ENCODE data around the gene ARID4B. TPM values are rescaled to one million over a fixed set of nuclear protein-coding genes. Genes with fewer than 3 reads are reported as not detected.
"Not testable (repeated sequence)": the region's sequence is repeated elsewhere in the genome, so short reads cannot be mapped to it uniquely, and the experiment has no call there.

The ARID4B gene
- total RNA-seq, 4 donors from 2014 or later, result 27.0 to 172 (median 70.8) TPM

GRCh38 chr1:235275223-235275622 lies 52.8 kb downstream of the ARID4B start:
- no peak overlapping the region for H3K4me3 ChIP-seq
- H3K4me1 ChIP-seq, result peaks cover 0 to 22% (median 5%) of the 10 kb centered on the region in 4 donors
- no peaks in the 10 kb centered on the region for H3K27me3 ChIP-seq
- no peak for TF ChIP-seq CTCF (IDR thresholded peaks at IDR 0.05)
- no peak overlapping the region for H3K27ac ChIP-seq
- no peaks in the 10 kb centered on the region for H3K9me3 ChIP-seq
- no peak for DNase-seq
- no peaks in the 10 kb centered on the region for H3K36me3 ChIP-seq

- TF ChIP-seq POLR2A (IDR thresholded peaks at IDR 0.05) (no peak), CTCF (IDR thresholded peaks at IDR 0.05) (no peak)
- Histone ChIP-seq H3K4me1 (peaks cover 0 to 7% (median 5%) of the 10 kb centered on the region in 4 donors), H3K36me3 (no peaks in the 10 kb centered on the region), H3K27ac (no peak overlapping the region), H3K9me3 (no peaks in the 10 kb centered on the region), H3K4me3 (no peak overlapping the region), H3K27me3 (no peaks in the 10 kb centered on the region)
- no peak for DNase-seq
Measured at GRCh38 chr1:235272851-235273250, 55.1 kb downstream of the ARID4B start.

GRCh38 chr1:235270625-235271024 lies 57.4 kb downstream of the ARID4B start:
- H3K27ac ChIP-seq, result no peak overlapping the region
- no peaks in the 10 kb centered on the region for H3K27me3 ChIP-seq
- no peaks in the 10 kb centered on the region for H3K36me3 ChIP-seq
- H3K9me3 ChIP-seq, result no peaks in the 10 kb centered on the region
- H3K4me1 ChIP-seq, result peaks cover 0 to 9% (median 4%) of the 10 kb centered on the region in 4 donors
- no peak for TF ChIP-seq POLR2A (IDR thresholded peaks at IDR 0.05)
- peak in 1 of 6 experiments; percentile 13 for TF ChIP-seq CTCF (IDR thresholded peaks at IDR 0.05)
- no peak overlapping the region for H3K4me3 ChIP-seq
- DNase-seq, result no peak

- H3K27me3 ChIP-seq, DNase-seq, H3K9me3 ChIP-seq, H3K27ac ChIP-seq, H3K4me3 ChIP-seq, H3K36me3 ChIP-seq: not testable (repeated sequence)
- H3K4me1 ChIP-seq, result peaks cover 0 to 15% (median 4%) of the 10 kb centered on the region in 4 donors
Measured at GRCh38 chr1:235269990-235270389, 58.0 kb downstream of the ARID4B start.

- Histone ChIP-seq H3K27me3 (no peaks in the 10 kb centered on the region), H3K9me3 (no peaks in the 10 kb centered on the region), H3K36me3 (no peaks in the 10 kb centered on the region), H3K4me1 (peaks cover 0 to 18% (median 4%) of the 10 kb centered on the region in 4 donors), H3K27ac (no peak overlapping the region), H3K4me3 (no peak overlapping the region)
- TF ChIP-seq CTCF (IDR thresholded peaks at IDR 0.05), result no peak
- TF ChIP-seq POLR2A (IDR thresholded peaks at IDR 0.05), result no peak
- DNase-seq, result no peak
Measured at GRCh38 chr1:235268379-235269125, 59.4 kb downstream of the ARID4B start.

GRCh38 chr1:235266967-235267366 lies 61.0 kb downstream of the ARID4B start:
- no peak overlapping the region for H3K4me3 ChIP-seq
- no peaks in the 10 kb centered on the region for H3K9me3 ChIP-seq
- H3K4me1 ChIP-seq, result peaks cover 0 to 18% (median 4%) of the 10 kb centered on the region in 4 donors
- H3K27ac ChIP-seq, result no peak overlapping the region
- no peaks in the 10 kb centered on the region for H3K36me3 ChIP-seq
- no peak for DNase-seq
- TF ChIP-seq POLR2A (IDR thresholded peaks at IDR 0.05) (no peak), CTCF (IDR thresholded peaks at IDR 0.05) (no peak)
- no peaks in the 10 kb centered on the region for H3K27me3 ChIP-seq

All from Peyer's patch (tissue), 4 donors.